ENCODE data around the gene NLRP6.

The NLRP6 gene

GRCh38 chr11:282630-283360 lies 4.6 kb downstream of the NLRP6 start:
- TF ChIP-seq GATA3 (IDR thresholded peaks at IDR 0.05; ENCODE audit: low read depth, low read length) (no peak), GATA2 (IDR thresholded peaks at IDR 0.05; ENCODE audit: low read depth, low read length) (no peak)

GRCh38 chr11:283405-284104 lies 5.3 kb downstream of the NLRP6 start:
- TF ChIP-seq GATA3 (IDR thresholded peaks at IDR 0.05; ENCODE audit: low read depth, low read length) (no peak), GATA2 (IDR thresholded peaks at IDR 0.05; ENCODE audit: low read depth, low read length) (no peak)

- no peak for TF ChIP-seq GATA3 (IDR thresholded peaks at IDR 0.05; ENCODE audit: low read depth, low read length)
- no peak for TF ChIP-seq GATA2 (IDR thresholded peaks at IDR 0.05; ENCODE audit: low read depth, low read length)
Measured at GRCh38 chr11:284105-285020, 6.2 kb downstream of the NLRP6 start.

GRCh38 chr11:285021-285893 lies 7.0 kb downstream of the NLRP6 start:
- TF ChIP-seq GATA3 (IDR thresholded peaks at IDR 0.05; ENCODE audit: low read depth, low read length), result no peak
- no peak for TF ChIP-seq GATA2 (IDR thresholded peaks at IDR 0.05; ENCODE audit: low read depth, low read length)

- no peak for TF ChIP-seq GATA3 (IDR thresholded peaks at IDR 0.05; ENCODE audit: low read depth, low read length)
- no peak for TF ChIP-seq GATA2 (IDR thresholded peaks at IDR 0.05; ENCODE audit: low read depth, low read length)
Measured at GRCh38 chr11:285894-286220, 7.7 kb downstream of the NLRP6 start.

GRCh38 chr11:287821-288477 lies 9.7 kb downstream of the NLRP6 start:
- TF ChIP-seq GATA3 (IDR thresholded peaks at IDR 0.05; ENCODE audit: low read depth, low read length), result no peak
- no peak for TF ChIP-seq GATA2 (IDR thresholded peaks at IDR 0.05; ENCODE audit: low read depth, low read length)

- TF ChIP-seq GATA2 (IDR thresholded peaks at IDR 0.05; ENCODE audit: low read depth, low read length) (no peak), GATA3 (IDR thresholded peaks at IDR 0.05; ENCODE audit: low read depth, low read length) (no peak)
Measured at GRCh38 chr11:288478-289397, 10.5 kb downstream of the NLRP6 start, which contains the start of gene PGGHG. Gene PGGHG, plus strand, starts transcription at chr11:289126. Its CDS starts 691 bp downstream, at chr11:289817.

- TF ChIP-seq GATA2 (IDR thresholded peaks at IDR 0.05; ENCODE audit: low read depth, low read length) (no peak), GATA3 (IDR thresholded peaks at IDR 0.05; ENCODE audit: low read depth, low read length) (no peak)
Measured at GRCh38 chr11:289398-289711, 11.1 kb downstream of the NLRP6 start.

GRCh38 chr11:289712-290620 lies 11.8 kb downstream of the NLRP6 start:
- TF ChIP-seq GATA2 (IDR thresholded peaks at IDR 0.05; ENCODE audit: low read depth, low read length) (no peak), GATA3 (IDR thresholded peaks at IDR 0.05; ENCODE audit: low read depth, low read length) (no peak)

- TF ChIP-seq GATA3 (IDR thresholded peaks at IDR 0.05; ENCODE audit: low read depth, low read length) (no peak), GATA2 (IDR thresholded peaks at IDR 0.05; ENCODE audit: low read depth, low read length) (no peak)
Measured at GRCh38 chr11:290621-291231, 12.5 kb downstream of the NLRP6 start.
